ENCODE measurements around the gene KIF23. TPM values are rescaled to one million over a fixed set of nuclear protein-coding genes. Genes with fewer than 3 reads are reported as not detected.

The KIF23 gene
- total RNA-seq, 1 donor from 2014 or later: 1.8 TPM

DNA sequence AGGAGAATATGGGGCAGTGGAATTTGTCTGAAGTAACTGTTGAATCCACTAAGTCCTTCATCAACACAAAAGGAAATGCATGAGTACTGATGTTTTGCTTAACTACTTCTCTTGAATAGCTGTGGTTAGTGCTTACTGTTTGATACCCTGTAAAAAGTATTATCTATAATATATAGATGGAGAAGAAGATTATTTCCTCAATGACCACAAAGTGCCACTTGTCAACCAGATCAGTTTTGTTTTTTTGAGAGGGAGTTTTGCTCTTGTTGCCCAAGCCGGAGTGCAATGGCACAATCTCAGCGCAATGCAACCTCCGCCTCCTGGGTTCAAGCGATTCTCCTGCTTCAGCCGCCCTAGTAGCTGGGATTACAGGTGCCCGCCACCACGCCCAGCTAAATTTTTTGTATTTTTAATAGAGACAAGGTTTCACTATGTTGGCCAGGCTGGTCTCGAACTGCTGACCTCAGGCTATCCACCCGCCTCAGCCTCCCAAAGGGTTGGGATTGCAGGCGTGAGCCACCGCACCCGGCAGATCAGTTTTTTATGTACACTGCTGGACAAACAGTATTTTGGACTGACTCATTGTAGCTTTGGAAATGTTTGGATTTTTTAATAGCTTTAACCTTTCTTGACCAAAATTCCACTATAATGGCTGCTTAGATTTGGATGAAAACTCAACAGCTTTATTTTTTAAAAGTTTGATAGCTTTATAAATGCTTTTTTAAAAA lies 37.0 kb downstream of the KIF23 start:
- H3K4me3 ChIP-seq: peak overlapping the region in 1 of 2 donors; percentile 89
- intact Hi-C loops (cut with DNase I): loop anchor here (5.0 to 10.0 kb wide), 2 partner anchors 289 to 1024 kb away; partner anchors contain the start of gene GLCE
- peaks cover 6 to 18% of the 10 kb centered on the region in 2 donors for H3K36me3 ChIP-seq

GRCh38 chr15:69451951-69452691 lies 38.0 kb downstream of the KIF23 start:
- Histone ChIP-seq H3K27me3 (no peaks in the 10 kb centered on the region), H3K27ac (peak overlapping the region; percentile 96 to 97), H3K9me3 (no peaks in the 10 kb centered on the region), H3K36me3 (peaks cover 11 to 28% of the 10 kb centered on the region in 2 donors), H3K4me3 (peak overlapping the region; percentile 87 to 89), H3K4me1 (peaks cover 8 to 17% of the 10 kb centered on the region in 2 donors)
- TF ChIP-seq, protein P1, sequence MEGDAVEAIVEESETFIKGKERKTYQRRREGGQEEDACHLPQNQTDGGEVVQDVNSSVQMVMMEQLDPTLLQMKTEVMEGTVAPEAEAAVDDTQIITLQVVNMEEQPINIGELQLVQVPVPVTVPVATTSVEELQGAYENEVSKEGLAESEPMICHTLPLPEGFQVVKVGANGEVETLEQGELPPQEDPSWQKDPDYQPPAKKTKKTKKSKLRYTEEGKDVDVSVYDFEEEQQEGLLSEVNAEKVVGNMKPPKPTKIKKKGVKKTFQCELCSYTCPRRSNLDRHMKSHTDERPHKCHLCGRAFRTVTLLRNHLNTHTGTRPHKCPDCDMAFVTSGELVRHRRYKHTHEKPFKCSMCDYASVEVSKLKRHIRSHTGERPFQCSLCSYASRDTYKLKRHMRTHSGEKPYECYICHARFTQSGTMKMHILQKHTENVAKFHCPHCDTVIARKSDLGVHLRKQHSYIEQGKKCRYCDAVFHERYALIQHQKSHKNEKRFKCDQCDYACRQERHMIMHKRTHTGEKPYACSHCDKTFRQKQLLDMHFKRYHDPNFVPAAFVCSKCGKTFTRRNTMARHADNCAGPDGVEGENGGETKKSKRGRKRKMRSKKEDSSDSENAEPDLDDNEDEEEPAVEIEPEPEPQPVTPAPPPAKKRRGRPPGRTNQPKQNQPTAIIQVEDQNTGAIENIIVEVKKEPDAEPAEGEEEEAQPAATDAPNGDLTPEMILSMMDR (IDR thresholded peaks at IDR 0.05): no peak
- intact Hi-C loops (cut with DNase I): loop anchor here (1.0 to 10.0 kb wide), 3 partner anchors 38 to 1023 kb away; partner anchors contain the start of genes GLCE and KIF23
- DNase-seq (ENCODE audit: low spot score in 2 of 2): peak in 1 of 2 donors; percentile 78

More for the DNA sequence above, 37.0 kb downstream of the KIF23 start:
- no peaks in the 10 kb centered on the region for H3K9me3 ChIP-seq
- TF ChIP-seq, protein P1 (IDR thresholded peaks at IDR 0.05): no peak
- H3K4me1 ChIP-seq: peaks cover 8 to 17% of the 10 kb centered on the region in 2 donors
- H3K27me3 ChIP-seq: no peaks in the 10 kb centered on the region
- H3K27ac ChIP-seq: peak overlapping the region; percentile 96 to 97
- DNase-seq (ENCODE audit: low spot score in 2 of 2): no peak

DNA sequence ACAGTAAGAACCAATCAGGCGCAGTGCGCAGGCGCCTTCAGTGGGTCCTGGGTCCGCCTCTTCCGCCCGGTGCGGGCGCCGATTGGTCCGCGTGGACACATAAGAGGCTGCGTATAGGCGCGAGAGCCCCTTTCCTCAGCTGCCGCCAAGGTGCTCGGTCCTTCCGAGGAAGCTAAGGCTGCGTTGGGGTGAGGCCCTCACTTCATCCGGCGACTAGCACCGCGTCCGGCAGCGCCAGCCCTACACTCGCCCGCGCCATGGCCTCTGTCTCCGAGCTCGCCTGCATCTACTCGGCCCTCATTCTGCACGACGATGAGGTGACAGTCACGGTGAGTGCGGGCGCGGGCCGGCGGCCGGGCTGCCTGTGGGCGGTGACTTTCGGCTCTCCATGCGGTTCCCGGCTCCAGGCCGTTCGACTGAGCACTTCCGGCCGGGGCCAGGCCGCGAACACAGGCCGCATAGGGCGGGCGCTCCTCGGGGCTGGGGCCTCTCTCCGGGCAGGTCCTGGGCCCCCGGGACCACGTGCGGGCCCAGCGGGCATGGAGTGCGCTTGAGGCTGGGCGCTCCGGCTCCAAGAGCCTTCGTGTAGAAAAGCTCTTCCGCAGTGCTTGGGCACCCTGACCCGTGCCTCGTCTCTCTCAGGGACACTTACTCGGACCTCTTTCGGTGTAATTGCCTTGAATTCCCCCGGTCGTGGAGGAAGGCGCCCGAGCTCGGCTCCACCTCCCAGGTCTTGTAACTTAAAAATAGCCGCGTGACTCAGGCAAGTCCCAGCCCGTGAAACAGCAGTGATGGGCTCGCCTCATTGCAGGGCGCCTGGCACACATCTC lies 38.8 kb downstream of the KIF23 start, which contains the start of gene RPLP1:
Gene RPLP1, plus strand, starts transcription at position 127 of the 830 bp plus-strand sequence. Its CDS starts 131 bp downstream, at position 258.
- peak; percentile 88 to 98 for DNase-seq (ENCODE audit: low spot score in 2 of 2)
- intact Hi-C loops (cut with DNase I): loop anchor here (1.0 to 10.0 kb wide), 4 partner anchors 9 to 1022 kb away; partner anchors contain the start of genes GLCE and KIF23
- H3K4me1 ChIP-seq: peaks cover 8 to 17% of the 10 kb centered on the region in 2 donors
- H3K27me3 ChIP-seq: no peaks in the 10 kb centered on the region
- H3K36me3 ChIP-seq: peaks cover 14 to 33% of the 10 kb centered on the region in 2 donors
- peak within 1 kb of the TSS; percentile 96 to 97 for H3K27ac ChIP-seq
- H3K9me3 ChIP-seq: no peaks in the 10 kb centered on the region
- TF ChIP-seq, protein P1 (IDR thresholded peaks at IDR 0.05): no peak
- peak within 1 kb of the TSS; percentile 87 to 89 for H3K4me3 ChIP-seq

GRCh38 chr15:69454953-69455352 lies 40.8 kb downstream of the KIF23 start:
- H3K27me3 ChIP-seq: no peaks in the 10 kb centered on the region
- H3K4me3 ChIP-seq: peak overlapping the region; percentile 20 to 89
- no peaks in the 10 kb centered on the region for H3K9me3 ChIP-seq
- peaks cover 14 to 33% of the 10 kb centered on the region in 2 donors for H3K36me3 ChIP-seq
- TF ChIP-seq, protein P1 (IDR thresholded peaks at IDR 0.05): no peak
- no peak for DNase-seq (ENCODE audit: low spot score in 2 of 2)
- intact Hi-C loops (cut with DNase I): loop anchor here (5.0 to 10.0 kb wide), 2 partner anchors 293 to 1020 kb away; partner anchors contain the start of gene GLCE
- H3K4me1 ChIP-seq: peaks cover 8 to 17% of the 10 kb centered on the region in 2 donors
- no peak overlapping the region for H3K27ac ChIP-seq

Data from ascending aorta (tissue), 2 donors.